HG03103 (cell line): ENCODE data around the gene NDUFS7.

Source experiments
- ATAC-seq: cut with Tn5 transposase; IDR thresholded peaks from one replicate; pipeline ENCODE4 v1.9.1; 2021; ENCODE audit warnings: low read depth; ENCODE audit not compliant: unreplicated experiment

Gene NDUFS7

GRCh38 chr19:1383312-1384084 lies at the start of gene NDUFS7:
Gene NDUFS7, plus strand, starts transcription at chr19:1383907. Its CDS starts 20 bp downstream, at chr19:1383927.
- peak; percentile 67 for ATAC-seq

- ATAC-seq = no peak
Measured at GRCh38 chr19:1336079-1336684, 47.5 kb upstream of the NDUFS7 start.

- no peak for ATAC-seq
Measured at GRCh38 chr19:1340681-1341469, 42.8 kb upstream of the NDUFS7 start.

GRCh38 chr19:1343041-1343440 lies 40.7 kb upstream of the NDUFS7 start:
- ATAC-seq = no peak

GRCh38 chr19:1349211-1349610 lies 34.5 kb upstream of the NDUFS7 start:
- ATAC-seq = no peak

- no peak for ATAC-seq
Measured at GRCh38 chr19:1350867-1351266, 32.8 kb upstream of the NDUFS7 start.

GRCh38 chr19:1351381-1351851 lies 32.3 kb upstream of the NDUFS7 start:
- no peak for ATAC-seq

- ATAC-seq = no peak
Measured at GRCh38 chr19:1353144-1353543, 30.6 kb upstream of the NDUFS7 start.

- ATAC-seq = no peak
Measured at GRCh38 chr19:1354970-1355567, 28.6 kb upstream of the NDUFS7 start.

GRCh38 chr19:1355568-1356507 lies 27.9 kb upstream of the NDUFS7 start:
- no peak for ATAC-seq

- no peak for ATAC-seq
Measured at GRCh38 chr19:1356508-1356865, 27.2 kb upstream of the NDUFS7 start.

GRCh38 chr19:1357531-1358109 lies 26.1 kb upstream of the NDUFS7 start:
- ATAC-seq = no peak

GRCh38 chr19:1360126-1360817 lies 23.4 kb upstream of the NDUFS7 start:
- ATAC-seq = no peak

- ATAC-seq = no peak
Measured at GRCh38 chr19:1360818-1361461, 22.8 kb upstream of the NDUFS7 start.

- ATAC-seq = no peak
Measured at GRCh38 chr19:1361601-1362386, 21.9 kb upstream of the NDUFS7 start.

- ATAC-seq = no peak
Measured at GRCh38 chr19:1362387-1363257, 21.1 kb upstream of the NDUFS7 start.

GRCh38 chr19:1363599-1363998 lies 20.1 kb upstream of the NDUFS7 start:
- no peak for ATAC-seq
